ENCODE results near the gene NLGN1.

The NLGN1 gene

DNA sequence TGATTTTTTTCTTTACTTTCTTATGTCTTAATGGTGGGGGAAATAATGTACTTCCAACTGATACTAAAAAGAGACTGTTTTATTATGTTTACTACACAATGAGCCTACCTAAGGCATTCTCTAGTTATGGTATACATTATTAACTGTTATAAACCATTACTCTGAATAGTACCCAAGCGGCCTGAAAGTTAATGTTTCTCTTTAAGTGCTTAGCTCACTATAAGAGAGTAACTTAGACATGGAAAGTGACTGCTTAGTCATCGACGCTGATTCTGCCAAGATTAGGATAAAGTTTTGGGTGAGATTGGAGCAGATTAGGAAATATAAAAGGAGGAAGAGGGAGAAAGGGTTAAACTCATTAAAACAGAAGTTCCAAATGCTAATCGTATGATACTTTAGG lies 365.0 kb downstream of the NLGN1 start (continued):
- TF ChIP-seq ISL1 (CRISPR knock-in tag; IDR thresholded peaks at IDR 0.05), result no peak

DNA sequence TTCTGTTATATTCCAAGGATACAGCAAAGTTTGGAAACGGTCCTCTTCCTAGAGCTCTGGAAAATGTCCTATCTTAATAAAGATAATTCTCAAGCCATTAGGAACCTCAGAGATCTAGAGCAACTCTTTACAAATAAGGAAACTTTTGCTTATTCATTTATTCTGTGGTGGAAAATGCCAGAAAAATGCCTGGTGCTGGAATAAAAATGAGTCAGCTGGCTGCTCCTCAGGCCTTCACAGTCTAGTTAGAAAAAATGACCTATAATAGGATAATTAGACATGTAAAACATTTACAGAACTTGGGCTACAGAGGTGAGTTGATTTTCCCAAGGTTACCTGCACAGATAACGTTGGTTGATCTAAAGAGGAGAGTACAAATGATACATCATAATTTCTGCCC lies 372.5 kb downstream of the NLGN1 start:
- ATAC-seq, result no peak
- TF ChIP-seq CSDC2 (CRISPR knock-in tag; IDR thresholded peaks at IDR 0.05) (no peak), ZFP3 (CRISPR knock-in tag; IDR thresholded peaks at IDR 0.05) (no peak), ZNF70 (CRISPR knock-in tag; IDR thresholded peaks at IDR 0.05) (no peak), TOX (CRISPR knock-in tag; IDR thresholded peaks at IDR 0.05; ENCODE audit: borderline replicate concordance) (no peak), SNAI2 (CRISPR knock-in tag; IDR thresholded peaks at IDR 0.05) (no peak), ZC3H10 (CRISPR knock-in tag; IDR thresholded peaks at IDR 0.05) (no peak), BACH2 (CRISPR knock-in tag; IDR thresholded peaks at IDR 0.05; ENCODE audit: borderline replicate concordance) (no peak), RARB (CRISPR knock-in tag; IDR thresholded peaks at IDR 0.05) (no peak), ESRRG (CRISPR knock-in tag; IDR thresholded peaks at IDR 0.05) (no peak), GLIS3 (CRISPR knock-in tag; IDR thresholded peaks at IDR 0.05) (no peak), TCF4 (CRISPR knock-in tag; IDR thresholded peaks at IDR 0.05; ENCODE audit: borderline replicate concordance) (no peak), PPARA (CRISPR knock-in tag; IDR thresholded peaks at IDR 0.05; ENCODE audit: borderline replicate concordance) (no peak), ZFP30 (CRISPR knock-in tag; IDR thresholded peaks at IDR 0.05) (no peak), ZNF8 (CRISPR knock-in tag; IDR thresholded peaks at IDR 0.05) (no peak), ZNF565 (CRISPR knock-in tag; conservative IDR thresholded peaks at IDR 0.05; ENCODE audit: low read depth) (no peak)
- TF ChIP-seq, protein P1, sequence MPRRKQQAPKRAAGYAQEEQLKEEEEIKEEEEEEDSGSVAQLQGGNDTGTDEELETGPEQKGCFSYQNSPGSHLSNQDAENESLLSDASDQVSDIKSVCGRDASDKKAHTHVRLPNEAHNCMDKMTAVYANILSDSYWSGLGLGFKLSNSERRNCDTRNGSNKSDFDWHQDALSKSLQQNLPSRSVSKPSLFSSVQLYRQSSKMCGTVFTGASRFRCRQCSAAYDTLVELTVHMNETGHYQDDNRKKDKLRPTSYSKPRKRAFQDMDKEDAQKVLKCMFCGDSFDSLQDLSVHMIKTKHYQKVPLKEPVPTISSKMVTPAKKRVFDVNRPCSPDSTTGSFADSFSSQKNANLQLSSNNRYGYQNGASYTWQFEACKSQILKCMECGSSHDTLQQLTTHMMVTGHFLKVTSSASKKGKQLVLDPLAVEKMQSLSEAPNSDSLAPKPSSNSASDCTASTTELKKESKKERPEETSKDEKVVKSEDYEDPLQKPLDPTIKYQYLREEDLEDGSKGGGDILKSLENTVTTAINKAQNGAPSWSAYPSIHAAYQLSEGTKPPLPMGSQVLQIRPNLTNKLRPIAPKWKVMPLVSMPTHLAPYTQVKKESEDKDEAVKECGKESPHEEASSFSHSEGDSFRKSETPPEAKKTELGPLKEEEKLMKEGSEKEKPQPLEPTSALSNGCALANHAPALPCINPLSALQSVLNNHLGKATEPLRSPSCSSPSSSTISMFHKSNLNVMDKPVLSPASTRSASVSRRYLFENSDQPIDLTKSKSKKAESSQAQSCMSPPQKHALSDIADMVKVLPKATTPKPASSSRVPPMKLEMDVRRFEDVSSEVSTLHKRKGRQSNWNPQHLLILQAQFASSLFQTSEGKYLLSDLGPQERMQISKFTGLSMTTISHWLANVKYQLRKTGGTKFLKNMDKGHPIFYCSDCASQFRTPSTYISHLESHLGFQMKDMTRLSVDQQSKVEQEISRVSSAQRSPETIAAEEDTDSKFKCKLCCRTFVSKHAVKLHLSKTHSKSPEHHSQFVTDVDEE (CRISPR knock-in tag; IDR thresholded peaks at IDR 0.05), result no peak
- TF ChIP-seq, protein P2, sequence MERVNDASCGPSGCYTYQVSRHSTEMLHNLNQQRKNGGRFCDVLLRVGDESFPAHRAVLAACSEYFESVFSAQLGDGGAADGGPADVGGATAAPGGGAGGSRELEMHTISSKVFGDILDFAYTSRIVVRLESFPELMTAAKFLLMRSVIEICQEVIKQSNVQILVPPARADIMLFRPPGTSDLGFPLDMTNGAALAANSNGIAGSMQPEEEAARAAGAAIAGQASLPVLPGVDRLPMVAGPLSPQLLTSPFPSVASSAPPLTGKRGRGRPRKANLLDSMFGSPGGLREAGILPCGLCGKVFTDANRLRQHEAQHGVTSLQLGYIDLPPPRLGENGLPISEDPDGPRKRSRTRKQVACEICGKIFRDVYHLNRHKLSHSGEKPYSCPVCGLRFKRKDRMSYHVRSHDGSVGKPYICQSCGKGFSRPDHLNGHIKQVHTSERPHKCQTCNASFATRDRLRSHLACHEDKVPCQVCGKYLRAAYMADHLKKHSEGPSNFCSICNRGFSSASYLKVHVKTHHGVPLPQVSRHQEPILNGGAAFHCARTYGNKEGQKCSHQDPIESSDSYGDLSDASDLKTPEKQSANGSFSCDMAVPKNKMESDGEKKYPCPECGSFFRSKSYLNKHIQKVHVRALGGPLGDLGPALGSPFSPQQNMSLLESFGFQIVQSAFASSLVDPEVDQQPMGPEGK (CRISPR knock-in tag; IDR thresholded peaks at IDR 0.05; ENCODE audit: borderline replicate concordance), result no peak
- TF ChIP-seq, protein P3, sequence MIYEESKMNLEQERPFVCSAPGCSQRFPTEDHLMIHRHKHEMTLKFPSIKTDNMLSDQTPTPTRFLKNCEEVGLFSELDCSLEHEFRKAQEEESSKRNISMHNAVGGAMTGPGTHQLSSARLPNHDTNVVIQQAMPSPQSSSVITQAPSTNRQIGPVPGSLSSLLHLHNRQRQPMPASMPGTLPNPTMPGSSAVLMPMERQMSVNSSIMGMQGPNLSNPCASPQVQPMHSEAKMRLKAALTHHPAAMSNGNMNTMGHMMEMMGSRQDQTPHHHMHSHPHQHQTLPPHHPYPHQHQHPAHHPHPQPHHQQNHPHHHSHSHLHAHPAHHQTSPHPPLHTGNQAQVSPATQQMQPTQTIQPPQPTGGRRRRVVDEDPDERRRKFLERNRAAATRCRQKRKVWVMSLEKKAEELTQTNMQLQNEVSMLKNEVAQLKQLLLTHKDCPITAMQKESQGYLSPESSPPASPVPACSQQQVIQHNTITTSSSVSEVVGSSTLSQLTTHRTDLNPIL (CRISPR knock-in tag; IDR thresholded peaks at IDR 0.05; ENCODE audit: low read depth), result no peak

DNA sequence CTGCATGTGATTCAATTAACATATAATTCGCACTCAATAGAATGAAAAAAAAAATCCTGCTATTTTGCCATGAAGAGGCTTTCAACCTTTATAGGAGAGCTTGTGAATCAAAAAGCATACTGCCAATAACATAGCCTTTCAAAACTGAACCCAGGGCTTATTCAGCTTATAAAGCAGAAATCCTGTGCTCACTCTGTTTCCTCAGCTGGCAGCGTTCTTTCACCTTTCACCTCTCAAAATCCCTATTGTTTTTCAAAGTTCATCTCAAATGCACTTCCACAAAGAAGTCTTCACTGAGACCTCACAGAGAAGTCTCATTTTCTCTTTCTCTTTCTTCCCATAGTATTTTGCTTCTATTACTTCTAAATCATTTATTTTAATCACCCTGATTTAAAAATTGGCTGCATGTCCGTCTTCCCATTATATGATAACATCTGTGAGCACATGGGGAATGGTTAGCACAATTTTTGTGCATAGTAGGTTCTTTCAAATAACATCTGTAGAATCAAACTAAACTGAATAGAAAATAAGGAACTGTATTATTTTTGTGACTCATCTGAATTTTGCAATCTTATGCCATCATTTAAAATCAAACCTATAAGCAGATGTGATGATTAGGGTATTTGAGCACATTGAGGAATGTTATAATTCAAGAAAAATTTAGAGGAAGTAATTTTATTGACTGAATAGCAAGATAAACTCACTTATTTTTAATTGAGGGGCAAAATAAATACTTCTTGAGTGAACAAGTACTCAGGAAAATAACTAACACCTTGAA lies 373.4 kb downstream of the NLGN1 start:
- no peak for ATAC-seq
- TF ChIP-seq ZFP30 (CRISPR knock-in tag; IDR thresholded peaks at IDR 0.05), result no peak
- no peak for TF ChIP-seq ZFP3 (CRISPR knock-in tag; IDR thresholded peaks at IDR 0.05)
- no peak for TF ChIP-seq CSDC2 (CRISPR knock-in tag; IDR thresholded peaks at IDR 0.05)
- no peak for TF ChIP-seq ZNF70 (CRISPR knock-in tag; IDR thresholded peaks at IDR 0.05)
- TF ChIP-seq ZNF8 (CRISPR knock-in tag; IDR thresholded peaks at IDR 0.05), result no peak
- TF ChIP-seq RARB (CRISPR knock-in tag; IDR thresholded peaks at IDR 0.05), result no peak
- no peak for TF ChIP-seq TOX (CRISPR knock-in tag; IDR thresholded peaks at IDR 0.05; ENCODE audit: borderline replicate concordance)
- no peak for TF ChIP-seq BACH2 (CRISPR knock-in tag; IDR thresholded peaks at IDR 0.05; ENCODE audit: borderline replicate concordance)
- TF ChIP-seq ARNTL (CRISPR knock-in tag; IDR thresholded peaks at IDR 0.05; ENCODE audit: borderline replicate concordance, low read depth), result no peak

DNA sequence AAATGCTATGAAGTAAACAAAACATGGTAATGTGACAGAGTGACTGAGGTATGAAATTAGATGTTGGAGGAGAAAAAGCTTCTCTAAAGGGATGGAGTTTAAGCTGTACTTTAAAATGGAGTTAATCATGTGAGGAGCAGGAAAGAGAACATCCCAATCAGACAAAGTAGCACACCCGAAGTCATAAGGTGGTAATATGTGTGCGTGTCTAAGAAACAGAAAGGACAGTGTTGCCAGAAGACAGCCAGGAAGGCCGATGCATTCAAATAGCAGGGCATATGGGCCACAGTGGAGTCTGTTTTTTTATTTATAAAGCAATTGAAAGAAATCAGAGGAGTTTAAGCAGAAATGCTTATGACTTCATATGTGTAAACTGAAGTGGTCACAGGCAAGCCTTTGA lies 376.3 kb downstream of the NLGN1 start:
- no peak for ATAC-seq
- TF ChIP-seq ISL1 (CRISPR knock-in tag; IDR thresholded peaks at IDR 0.05), result no peak
- TF ChIP-seq, protein P4, sequence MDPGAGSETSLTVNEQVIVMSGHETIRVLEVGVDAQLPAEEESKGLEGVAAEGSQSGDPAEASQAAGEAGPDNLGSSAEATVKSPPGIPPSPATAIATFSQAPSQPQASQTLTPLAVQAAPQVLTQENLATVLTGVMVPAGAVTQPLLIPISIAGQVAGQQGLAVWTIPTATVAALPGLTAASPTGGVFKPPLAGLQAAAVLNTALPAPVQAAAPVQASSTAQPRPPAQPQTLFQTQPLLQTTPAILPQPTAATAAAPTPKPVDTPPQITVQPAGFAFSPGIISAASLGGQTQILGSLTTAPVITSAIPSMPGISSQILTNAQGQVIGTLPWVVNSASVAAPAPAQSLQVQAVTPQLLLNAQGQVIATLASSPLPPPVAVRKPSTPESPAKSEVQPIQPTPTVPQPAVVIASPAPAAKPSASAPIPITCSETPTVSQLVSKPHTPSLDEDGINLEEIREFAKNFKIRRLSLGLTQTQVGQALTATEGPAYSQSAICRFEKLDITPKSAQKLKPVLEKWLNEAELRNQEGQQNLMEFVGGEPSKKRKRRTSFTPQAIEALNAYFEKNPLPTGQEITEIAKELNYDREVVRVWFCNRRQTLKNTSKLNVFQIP (CRISPR knock-in tag; IDR thresholded peaks at IDR 0.05; ENCODE audit: borderline replicate concordance, low read depth), result no peak

All from SK-N-SH treated with all-trans-retinoic acid at 6 μM for 48 hours (cell line).